ENCODE measurements around the gene MBNL2.
A peak's percentile ranks its signal among the peaks of the same experiment; 100 is the strongest.
"Not testable (repeated sequence)": the region's sequence is repeated elsewhere in the genome, so short reads cannot be mapped to it uniquely, and the experiment has no call there.

Gene MBNL2

GRCh38 chr13:97221989-97222700 is at the start of gene MBNL2:
TSS of gene MBNL2 (plus strand) at chr13:97222333. CDS start at chr13:97276236, 53,903 bp downstream.
- DNase-seq, result peak; percentile 83

- DNase-seq, result no peak
These were observed 47.5 kb upstream of the MBNL2 start for GRCh38 chr13:97174638-97175037.

DNA sequence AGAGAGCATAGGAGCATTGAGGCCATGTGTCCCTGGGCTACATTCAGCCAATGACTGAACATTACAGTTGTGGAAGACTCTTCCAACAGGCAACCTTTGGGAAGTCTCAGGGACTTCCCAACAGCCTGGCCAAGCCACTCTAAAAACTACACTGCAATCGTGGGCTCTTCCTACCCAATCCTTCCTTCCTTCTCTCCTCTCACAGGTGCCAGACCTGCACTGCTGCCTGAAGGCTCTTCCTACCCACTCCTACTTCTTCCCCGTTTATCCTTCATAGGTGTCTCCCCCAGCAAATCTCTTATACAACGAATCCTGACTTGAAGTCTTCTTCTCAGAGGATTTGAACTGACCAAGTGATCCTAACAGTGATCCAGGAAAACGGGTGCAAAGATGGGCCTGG is 47.1 kb upstream of the MBNL2 start:
- DNase-seq, result no peak

DNA sequence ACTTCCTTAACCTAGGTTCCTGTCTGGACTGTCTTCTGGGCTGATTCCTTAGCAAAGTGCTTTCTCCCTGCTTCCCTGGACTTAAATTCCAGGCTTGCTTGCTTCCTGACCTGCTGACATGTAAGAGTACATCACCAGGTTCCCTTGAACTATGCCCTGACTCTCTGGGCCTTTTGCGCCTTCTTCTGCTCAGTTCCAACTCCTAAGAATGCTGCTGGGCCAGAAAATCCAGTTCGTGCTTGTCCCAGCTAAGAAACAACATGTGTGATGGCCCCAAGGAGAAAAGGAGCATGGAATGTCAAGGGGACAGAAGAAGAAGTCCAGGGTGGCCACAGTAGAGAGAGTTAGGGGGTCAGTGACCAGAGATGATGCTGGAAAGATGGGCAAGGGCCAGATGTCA is 42.6 kb upstream of the MBNL2 start:
- no peak for DNase-seq

GRCh38 chr13:97182111-97182890 is 39.8 kb upstream of the MBNL2 start:
- DNase-seq, result peak; percentile 83

GRCh38 chr13:97185291-97185690 is 36.8 kb upstream of the MBNL2 start:
- DNase-seq, result no peak

GRCh38 chr13:97185751-97186150 is 36.4 kb upstream of the MBNL2 start:
- no peak for DNase-seq

- DNase-seq, result no peak
These were observed 33.9 kb upstream of the MBNL2 start for GRCh38 chr13:97188207-97188606.

- DNase-seq, result no peak
These were observed 32.2 kb upstream of the MBNL2 start for GRCh38 chr13:97189928-97190327.

GRCh38 chr13:97191142-97191541 is 31.0 kb upstream of the MBNL2 start:
- no peak for DNase-seq

DNA sequence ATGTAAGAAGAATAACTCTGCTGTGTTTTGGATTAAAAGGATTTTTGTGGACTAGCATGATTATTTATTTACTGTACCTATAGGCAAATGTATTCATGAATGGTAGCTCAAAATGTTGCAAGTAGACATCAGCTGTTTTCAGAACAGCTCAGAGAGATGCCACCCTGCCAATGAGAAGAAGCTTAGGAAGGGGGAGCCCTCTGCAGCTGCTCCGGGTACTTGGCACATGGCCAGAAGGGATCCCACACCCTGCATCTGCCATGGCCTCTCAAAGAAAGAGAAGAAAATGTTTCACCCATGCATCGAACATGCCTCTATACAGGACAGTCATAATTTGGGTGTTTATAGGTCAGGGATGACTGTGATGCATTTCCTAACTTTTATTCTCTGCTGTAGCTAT is 30.5 kb upstream of the MBNL2 start:
- DNase-seq, result no peak

DNA sequence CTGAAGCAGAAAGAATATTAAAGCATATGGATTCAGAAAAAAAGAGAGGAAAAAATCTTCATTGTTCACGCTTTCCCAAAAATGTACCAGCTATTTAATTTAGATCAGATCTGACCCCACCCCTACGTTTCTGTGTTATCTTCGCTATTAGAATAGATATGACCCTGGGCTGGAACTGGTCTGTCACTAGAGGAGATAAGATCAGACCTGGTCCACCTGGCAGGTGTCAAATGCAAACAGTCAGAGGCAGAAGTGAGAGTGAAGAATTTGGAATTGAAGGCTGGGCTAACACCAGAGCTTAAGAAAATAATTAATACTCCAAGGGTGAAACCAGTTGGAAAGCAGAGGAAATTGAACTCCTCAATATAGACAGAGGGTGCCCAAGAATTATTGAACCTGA is 30.0 kb upstream of the MBNL2 start:
- no peak for DNase-seq

DNA sequence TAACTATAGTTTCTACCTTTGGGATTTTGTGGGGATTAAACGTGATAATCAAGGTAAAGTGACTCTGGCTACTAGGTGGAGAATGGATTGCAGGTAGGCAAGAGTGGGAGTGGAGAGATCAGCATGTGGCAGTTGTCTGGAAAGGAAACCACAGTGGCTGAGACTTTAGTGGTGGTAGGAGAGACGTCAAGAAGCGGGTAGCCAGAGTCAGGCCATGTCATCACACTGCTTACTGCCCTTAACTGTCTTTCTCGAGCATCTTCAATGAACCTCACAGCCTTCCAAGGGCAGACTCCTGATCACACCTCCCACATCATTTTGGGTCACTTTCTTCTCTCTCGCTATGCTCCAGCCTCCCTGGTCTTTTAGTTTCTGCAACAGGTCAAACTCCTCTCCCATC is 28.6 kb upstream of the MBNL2 start:
- no peak for DNase-seq

GRCh38 chr13:97194479-97194878 is 27.7 kb upstream of the MBNL2 start:
- no peak for DNase-seq

DNA sequence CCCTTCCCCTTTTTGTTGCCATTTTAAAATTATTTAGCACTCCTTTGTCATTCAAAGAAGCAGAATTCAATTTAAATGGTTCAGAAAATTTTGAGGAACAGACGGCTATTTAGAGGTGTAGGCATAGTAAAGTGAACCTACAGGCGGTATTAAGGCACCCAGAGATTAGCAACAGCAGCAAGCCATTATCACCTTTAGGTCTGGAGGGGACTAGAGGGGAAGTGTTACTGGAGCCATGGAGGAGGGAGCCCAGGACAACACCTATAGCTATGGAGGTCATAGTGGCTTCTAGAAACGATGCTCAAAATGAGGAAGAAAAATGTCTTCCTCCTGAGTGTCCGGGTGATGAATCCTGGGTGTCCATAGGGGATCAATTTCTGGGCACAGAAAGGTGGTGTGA is 25.8 kb upstream of the MBNL2 start:
- DNase-seq, result no peak

DNA sequence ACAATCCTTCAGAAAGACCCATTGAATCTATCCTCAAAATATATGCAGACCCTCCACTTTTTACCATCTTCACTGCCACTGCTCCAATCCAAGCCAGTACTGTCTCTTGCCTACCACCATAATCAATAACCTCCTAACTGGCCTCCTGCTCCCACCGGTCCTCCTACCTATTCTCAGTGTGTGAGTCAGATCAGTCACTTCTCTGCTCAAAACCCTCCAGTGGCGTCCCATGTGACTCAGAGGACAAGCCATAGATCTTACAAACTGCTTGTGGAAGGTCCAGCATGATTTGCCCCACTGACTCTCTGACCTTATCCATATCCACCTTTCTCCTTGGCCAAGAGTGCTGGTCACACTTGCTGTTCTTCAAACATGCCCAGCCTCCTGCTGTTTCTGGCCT is 23.4 kb upstream of the MBNL2 start:
- DNase-seq, result no peak

DNA sequence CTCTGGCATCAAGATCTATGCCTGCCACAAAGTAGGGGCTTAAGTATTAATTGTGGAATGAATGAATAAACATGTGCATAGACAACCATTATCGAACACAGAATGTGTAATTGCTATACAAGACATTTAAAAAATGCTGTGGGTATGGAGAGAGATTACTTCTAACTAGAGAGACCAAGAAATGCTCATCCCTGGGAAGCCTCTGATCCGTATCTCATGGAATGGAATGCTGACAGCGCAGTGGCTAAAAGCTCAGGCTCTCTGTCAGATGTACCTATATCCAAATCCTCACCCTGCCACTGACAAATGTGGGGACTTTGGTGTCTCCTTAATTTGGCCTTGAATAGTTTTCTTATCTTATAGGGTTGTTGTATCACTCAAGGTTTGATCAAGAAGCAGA is 22.7 kb upstream of the MBNL2 start:
- no peak for DNase-seq

DNA sequence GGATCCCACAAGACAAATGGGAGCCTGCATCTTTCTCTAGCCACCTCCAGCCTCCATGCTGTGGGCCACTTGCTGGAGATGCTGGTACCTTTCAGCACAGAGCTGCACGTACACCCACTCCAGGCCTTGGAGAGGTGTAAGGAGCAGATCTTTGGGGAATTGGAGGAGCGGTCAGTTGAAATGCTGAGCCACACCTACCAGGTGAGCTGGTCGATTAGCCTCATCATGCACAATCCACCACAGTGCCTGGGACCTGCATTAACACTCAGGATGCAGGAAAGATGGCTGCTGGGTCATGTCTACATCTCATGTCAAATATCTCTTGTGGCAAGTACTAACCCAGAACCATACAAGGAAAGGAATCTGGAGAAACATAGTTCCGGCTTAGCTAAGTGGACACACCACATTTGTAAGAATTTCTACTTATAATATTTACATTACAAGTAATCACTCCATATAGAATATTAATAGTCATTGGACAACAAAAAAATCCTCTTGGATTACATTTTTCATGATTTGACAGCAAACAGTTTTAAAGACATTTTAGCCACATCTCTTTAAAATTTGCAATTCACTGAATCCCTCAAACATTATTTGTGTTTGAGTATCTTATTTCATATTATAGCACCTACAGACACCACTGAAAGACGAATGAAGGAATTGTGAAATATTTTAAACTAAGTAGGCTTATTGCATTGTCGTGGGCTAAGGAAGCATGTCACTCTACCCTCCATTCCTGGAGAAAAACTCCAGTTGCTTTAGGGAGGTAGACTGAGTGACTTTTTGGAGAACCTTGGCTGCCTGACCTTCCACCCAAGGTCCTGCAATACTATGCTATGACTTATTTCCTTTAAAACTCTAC is 21.8 kb upstream of the MBNL2 start:
- no peak for DNase-seq

- no peak for DNase-seq
These were observed 19.4 kb upstream of the MBNL2 start for GRCh38 chr13:97202761-97203160.

DNA sequence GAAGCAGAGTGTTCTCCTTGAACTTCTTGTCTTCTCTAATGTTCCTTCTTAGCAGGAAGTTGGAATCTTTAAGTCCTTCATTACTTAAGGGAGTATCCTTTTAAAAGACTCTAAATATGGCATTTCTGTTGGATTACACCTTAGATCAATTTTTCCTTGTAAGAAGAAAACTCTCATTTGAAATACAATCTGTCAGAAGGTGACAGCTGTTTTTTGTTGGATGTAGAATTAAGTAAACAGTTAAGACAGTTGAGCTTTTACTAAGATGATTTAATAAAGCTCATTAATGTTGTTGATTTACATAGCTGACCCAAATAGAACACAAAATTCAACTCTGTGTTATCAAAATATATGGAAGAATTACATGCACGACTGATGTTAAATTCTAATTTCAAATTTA is 16.7 kb upstream of the MBNL2 start:
- DNase-seq, result no peak

DNA sequence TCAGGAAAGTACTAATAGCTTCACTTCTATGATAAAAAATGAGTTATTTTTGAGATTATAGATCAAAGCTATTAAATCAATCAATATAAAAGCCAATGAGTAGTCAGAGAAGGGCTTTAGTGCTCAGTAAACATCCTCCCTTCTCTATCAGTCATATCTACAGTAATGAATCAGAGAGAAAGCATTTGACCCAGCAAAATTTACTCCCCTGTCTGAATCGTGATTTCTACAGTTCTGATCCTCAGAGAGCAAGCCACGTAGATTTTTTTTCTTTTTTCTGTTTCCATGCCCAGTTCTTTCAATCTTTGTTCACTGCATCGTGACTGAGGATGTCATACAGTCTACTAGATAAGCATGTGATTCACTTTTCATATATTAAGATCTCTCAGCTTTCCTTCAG is 16.2 kb upstream of the MBNL2 start:
- DNase-seq, result no peak

GRCh38 chr13:97207252-97207651 is 14.9 kb upstream of the MBNL2 start:
- DNase-seq, result not testable (repeated sequence)

- no peak for DNase-seq
These were observed 10.8 kb upstream of the MBNL2 start for GRCh38 chr13:97211300-97211699.

- no peak for DNase-seq
These were observed 10.1 kb upstream of the MBNL2 start for GRCh38 chr13:97212004-97212403.

Data from DMS153 (cell line).